SK-N-SH (cell line): ENCODE measurements around the gene MRPL21. TPM values are rescaled to one million over a fixed set of nuclear protein-coding genes. Genes with fewer than 3 reads are reported as not detected.

Source experiments
- CTCF ChIA-PET: fragments of 300-600, 350-600 bp; formaldehyde crosslinking; extraction: SDS; loops from one replicate; lab custom pipeline; 2021; lab: Yijun Ruan, JAX
- POLR2A ChIA-PET: fragments of 350-600 bp; sonication (Branson Sonifier 250); formaldehyde crosslinking; extraction: SDS; loops from one replicate; lab custom pipeline; 2020; ENCODE audit warnings: antibody characterized with exemption, inconsistent platforms; lab: Yijun Ruan, JAX
- DNase-seq: peaks from one replicate; pipeline ENCODE4 v3.0.0; 2012
- H2AFZ ChIP-seq: fragments of 200-600 bp; sonication (generic); 2 replicates; pipeline ENCODE4 v1.8.1; 2016; ENCODE audit warnings: antibody characterized with exemption, mild to moderate bottlenecking, low read depth
- H3F3A ChIP-seq: fragments of 200-600 bp; sonication (generic); replicated peaks from 2 replicates; pipeline ENCODE3; 2016; ENCODE audit warnings: antibody characterized with exemption, mild to moderate bottlenecking; ENCODE audit not compliant: insufficient read depth
- H3K27ac ChIP-seq, 2 experiments: fragments of 200-500 bp in 1 of 2; fragments of 200-600 bp in 1 of 2; sonication (Bioruptor generic) in 1 of 2; sonication (generic), shearing (Covaris generic) in 1 of 2; 2 replicates each; pipeline versions ENCODE4 v1.5.1 to v1.6.1; 2014 to 2016; ENCODE audit warnings: low read depth in 2 of 2, inconsistent platforms in 1 of 2, low read length in 1 of 2, mild to moderate bottlenecking in 1 of 2, mixed read lengths in 1 of 2
- H3K27me3 ChIP-seq: fragments of 200-600 bp; sonication (generic), shearing (Covaris generic); 2 replicates; pipeline ENCODE4 v1.6.1; 2016; ENCODE audit warnings: mixed run types; ENCODE audit not compliant: insufficient read depth
- H3K36me3 ChIP-seq, 2 experiments: fragments of 200-500 bp in 1 of 2; fragments of 200-600 bp in 1 of 2; sonication (Bioruptor generic) in 1 of 2; sonication (generic) in 1 of 2; replicated peaks in 1 of 2; 2 replicates each; pipeline versions ENCODE3 to v1.5.1; 2014 to 2016; ENCODE audit warnings: low read length in 1 of 2, mild to moderate bottlenecking in 1 of 2; ENCODE audit not compliant: insufficient read depth in 2 of 2, control insufficient read depth in 1 of 2
- H3K4me1 ChIP-seq, 2 experiments: fragments of 200-500 bp in 1 of 2; fragments of 200-600 bp in 1 of 2; sonication (Bioruptor generic) in 1 of 2; sonication (generic), shearing (Covaris generic) in 1 of 2; 2 replicates each; pipeline versions ENCODE4 v1.5.1 to v1.6.1; 2014 to 2016; ENCODE audit warnings: low read depth in 1 of 2, low read length in 1 of 2, mixed run types in 1 of 2; ENCODE audit not compliant: insufficient read depth in 2 of 2, control insufficient read depth in 1 of 2
- H3K4me2 ChIP-seq: fragments of 200-600 bp; sonication (generic), shearing (Covaris generic); 2 replicates; pipeline ENCODE4 v1.6.1; 2017; ENCODE audit warnings: mixed run types
- H3K4me3 ChIP-seq, 2 experiments: fragments of 200-500 bp in 1 of 2; fragments of 200-600 bp in 1 of 2; sonication (Bioruptor generic) in 1 of 2; sonication (generic), shearing (Covaris generic) in 1 of 2; 2 replicates each; pipeline versions ENCODE4 v1.5.1 to v1.8.1; 2014 to 2016; ENCODE audit warnings: low read depth in 2 of 2, inconsistent platforms in 1 of 2, low read length in 1 of 2, mild to moderate bottlenecking in 1 of 2, mixed read lengths in 1 of 2, moderate library complexity in 1 of 2
- H3K79me2 ChIP-seq: fragments of 200-600 bp; sonication (generic); 2 replicates; pipeline ENCODE4 v1.8.1; 2017; ENCODE audit warnings: mild to moderate bottlenecking; ENCODE audit not compliant: insufficient read depth
- H3K9ac ChIP-seq: fragments of 200-600 bp; sonication (generic); 2 replicates; pipeline ENCODE4 v1.6.1; 2017; ENCODE audit warnings: mixed run types
- H3K9me2 ChIP-seq: fragments of 200-600 bp; sonication (generic); 2 replicates; pipeline ENCODE4 v1.6.1; 2017; ENCODE audit warnings: mixed run types
- H3K9me3 ChIP-seq: fragments of 200-600 bp; sonication (generic); 2 replicates; pipeline ENCODE4 v1.6.1; 2017; ENCODE audit warnings: mixed run types, mild to moderate bottlenecking, moderate library complexity
- H4K20me1 ChIP-seq: fragments of 200-600 bp; sonication (generic); 2 replicates; pipeline ENCODE4 v1.6.1; 2017; ENCODE audit warnings: mild to moderate bottlenecking, mixed run types; ENCODE audit not compliant: insufficient read depth
- EZH2phosphoT487 ChIP-seq: fragments of 200-600 bp; sonication (generic); IDR thresholded peaks from 2 replicates; pipeline ENCODE4 v1.6.1; 2017; ENCODE audit warnings: low read depth, mixed run types, mild to moderate bottlenecking, antibody characterized with exemption, moderate library complexity, borderline replicate concordance
- FOXJ3 ChIP-seq: sonication (generic); formaldehyde crosslinking; IDR thresholded peaks from 2 replicates; pipeline ENCODE4 v1.5.1; 2020; ENCODE audit warnings: mild to moderate bottlenecking, missing genetic modification reagents
- GATA2 ChIP-seq: sonication (generic); formaldehyde crosslinking; IDR thresholded peaks from 2 replicates; pipeline ENCODE4 v1.5.0; 2020; ENCODE audit warnings: mild to moderate bottlenecking, missing genetic modification reagents
- IRF3 ChIP-seq: fragments of 150-350 bp; IDR thresholded peaks from 2 replicates; pipeline ENCODE4 v1.6.1; 2016; ENCODE audit warnings: mild to moderate bottlenecking, low read depth, low read length
- MXI1 ChIP-seq: IDR thresholded peaks from 2 replicates; pipeline ENCODE4 v1.6.1; 2012; ENCODE audit warnings: mild to moderate bottlenecking, low read depth, low read length, improper control_type of control experiment
- PBX3 ChIP-seq: IDR thresholded peaks from 2 replicates; pipeline ENCODE4; 2012
- RFX5 ChIP-seq: IDR thresholded peaks from 2 replicates; pipeline ENCODE4 v1.6.1; 2012; ENCODE audit warnings: mild to moderate bottlenecking, improper control_type of control experiment, low read length
- TAF1 ChIP-seq: IDR thresholded peaks from 2 replicates; pipeline ENCODE4 v1.6.1; 2012; ENCODE audit warnings: low read depth, mild to moderate bottlenecking, low read length, moderate library complexity, borderline replicate concordance
- WGBS: methylation state at CpG from one replicate; pipeline ENCODE4 v1.1.6; 2017; ENCODE audit warnings: low lambda C conversion rate; 5-methylcytosine and 5-hydroxymethylcytosine counted together
- polyA plus RNA-seq, 3 experiments: library from polyadenylated mRNA; depleted of rRNA; stranded (reverse); fragments of >200 nt; gene quantifications; 2 replicates each; pipeline ENCODE4 v1.2.3, GENCODE V29; 2012
- TF ChIP-seq, protein P1 (sequence below): fragments of 150-350 bp; IDR thresholded peaks from 2 replicates; pipeline ENCODE4 v1.6.1; 2017; ENCODE audit warnings: antibody characterized with exemption, low read length, low read depth, borderline replicate concordance
- TF ChIP-seq, protein P2 (sequence below): IDR thresholded peaks from 2 replicates; pipeline ENCODE4 v1.4.0; 2012; ENCODE audit warnings: low read depth
- TF ChIP-seq, protein P3 (sequence below): IDR thresholded peaks from 2 replicates; pipeline ENCODE4 v1.4.0; 2012; ENCODE audit warnings: low read depth, borderline replicate concordance

MRPL21 gene
- polyA plus RNA-seq, 1 of the 3 experiments (the other 2 are of a cell fraction) = 125 TPM

- TF ChIP-seq, protein P1, sequence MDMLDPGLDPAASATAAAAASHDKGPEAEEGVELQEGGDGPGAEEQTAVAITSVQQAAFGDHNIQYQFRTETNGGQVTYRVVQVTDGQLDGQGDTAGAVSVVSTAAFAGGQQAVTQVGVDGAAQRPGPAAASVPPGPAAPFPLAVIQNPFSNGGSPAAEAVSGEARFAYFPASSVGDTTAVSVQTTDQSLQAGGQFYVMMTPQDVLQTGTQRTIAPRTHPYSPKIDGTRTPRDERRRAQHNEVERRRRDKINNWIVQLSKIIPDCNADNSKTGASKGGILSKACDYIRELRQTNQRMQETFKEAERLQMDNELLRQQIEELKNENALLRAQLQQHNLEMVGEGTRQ = no peak
- TF ChIP-seq MXI1 = no peak
These were observed 2.7 kb downstream of the MRPL21 start (continued) for GRCh38 chr11:68900835-68901381.

DNA sequence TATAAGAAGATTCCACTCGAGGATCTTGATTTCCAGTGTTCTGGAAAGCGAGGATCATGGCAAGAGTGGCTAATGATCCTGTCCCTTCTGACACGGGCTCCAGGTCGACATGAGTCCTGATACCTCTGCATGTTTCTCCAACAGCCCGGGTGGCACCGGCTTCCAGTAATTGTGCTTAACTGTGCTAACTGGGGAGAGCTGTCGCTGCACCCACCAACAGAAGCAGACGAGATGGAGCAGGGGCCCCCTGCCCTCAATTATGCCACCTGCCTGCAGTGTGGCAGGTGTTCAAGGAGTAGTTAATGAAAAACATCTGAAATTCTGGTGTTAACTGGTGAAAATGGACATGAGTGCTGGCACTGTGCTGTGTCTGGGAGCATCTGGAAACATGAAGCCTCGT, 6.2 kb downstream of the MRPL21 start:
- no peak overlapping the region for H3K4me3 ChIP-seq
- CTCF ChIA-PET = no interaction called here
- POLR2A ChIA-PET = no interaction called here
- no peak for DNase-seq
- H3K27me3 ChIP-seq = no peaks in the 10 kb centered on the region
- H3K9me2 ChIP-seq = no peaks in the 10 kb centered on the region
- 96% methylated on average over 7 of the region's 9 CpGs for WGBS
- peaks cover 6 to 7% of the 10 kb centered on the region in 2 experiments; a peak in 2 of 4 replicates for H3K4me1 ChIP-seq
- no peak overlapping the region for H2AFZ ChIP-seq
- no peak overlapping the region for H3K4me2 ChIP-seq
- TF ChIP-seq PBX3 (no peak), FOXJ3 (CRISPR knock-in tag) (no peak), RFX5 (no peak), IRF3 (no peak), TAF1 (no peak), EZH2phosphoT487 (no peak), GATA2 (CRISPR knock-in tag) (no peak)
- TF ChIP-seq, protein P2, sequence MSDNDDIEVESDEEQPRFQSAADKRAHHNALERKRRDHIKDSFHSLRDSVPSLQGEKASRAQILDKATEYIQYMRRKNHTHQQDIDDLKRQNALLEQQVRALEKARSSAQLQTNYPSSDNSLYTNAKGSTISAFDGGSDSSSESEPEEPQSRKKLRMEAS = no peak
- TF ChIP-seq, protein P3, sequence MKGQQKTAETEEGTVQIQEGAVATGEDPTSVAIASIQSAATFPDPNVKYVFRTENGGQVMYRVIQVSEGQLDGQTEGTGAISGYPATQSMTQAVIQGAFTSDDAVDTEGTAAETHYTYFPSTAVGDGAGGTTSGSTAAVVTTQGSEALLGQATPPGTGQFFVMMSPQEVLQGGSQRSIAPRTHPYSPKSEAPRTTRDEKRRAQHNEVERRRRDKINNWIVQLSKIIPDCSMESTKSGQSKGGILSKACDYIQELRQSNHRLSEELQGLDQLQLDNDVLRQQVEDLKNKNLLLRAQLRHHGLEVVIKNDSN = no peak
- H3K9ac ChIP-seq = no peak overlapping the region
- H3K27ac ChIP-seq = no peak overlapping the region
- no peaks in the 10 kb centered on the region for H3K9me3 ChIP-seq
- H3K79me2 ChIP-seq = peaks cover 29% of the 10 kb centered on the region
- H4K20me1 ChIP-seq = peaks cover 4% of the 10 kb centered on the region; the same call in 1 of the 2 replicates
- peaks cover 34 to 62% of the 10 kb centered on the region in 2 experiments for H3K36me3 ChIP-seq
- peaks cover 7% of the 10 kb centered on the region for H3F3A ChIP-seq
